HG02678 (cell line): ENCODE measurements around the gene RNF215.

Experiments used
- ATAC-seq: cut with Tn5 transposase; IDR thresholded peaks from one replicate; pipeline ENCODE4 v1.9.1; 2021; ENCODE audit warnings: mild to moderate bottlenecking, moderate library complexity; ENCODE audit not compliant: unreplicated experiment

Gene RNF215

GRCh38 chr22:30334646-30335045 is 52.6 kb downstream of the RNF215 start:
- no peak for ATAC-seq

GRCh38 chr22:30333707-30334087 is 53.5 kb downstream of the RNF215 start:
- no peak for ATAC-seq

- ATAC-seq: no peak
These were observed 54.1 kb downstream of the RNF215 start for GRCh38 chr22:30332994-30333706.

GRCh38 chr22:30332551-30332950 is 54.7 kb downstream of the RNF215 start:
- no peak for ATAC-seq
